Measurements from ENCODE around the gene TBX5.

TBX5 gene

DNA sequence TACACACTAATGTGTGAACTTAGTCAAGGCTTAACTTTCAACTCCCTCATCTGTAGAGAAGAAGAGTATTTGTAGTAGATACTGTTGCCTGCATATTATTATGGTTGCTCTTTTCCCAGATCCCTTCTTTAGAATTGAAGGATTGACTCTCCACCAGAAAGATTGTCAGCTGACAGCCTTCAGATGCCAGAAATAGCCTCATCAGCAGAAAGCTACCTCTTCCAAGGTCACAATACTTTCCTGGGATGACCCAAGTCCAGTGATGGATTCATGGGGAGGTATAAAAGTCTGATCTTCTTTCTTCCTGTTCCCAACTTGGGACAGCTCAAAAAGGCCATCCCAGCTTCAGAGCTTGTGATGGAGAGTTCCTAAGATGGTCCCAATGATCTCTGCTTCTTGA, 78.2 kb downstream of the TBX5 start:
- no peak overlapping the region for H3K9ac ChIP-seq
- H3K79me2 ChIP-seq, result no peaks in the 10 kb centered on the region
- no peak overlapping the region for H3K4me3 ChIP-seq (ENCODE audit: low read depth, low read length)
- no peaks in the 10 kb centered on the region for H3K4me1 ChIP-seq
- no peak overlapping the region for H2AFZ ChIP-seq
- H3K27me3 ChIP-seq (ENCODE audit: control insufficient read depth, insufficient read depth, low read length), result no peaks in the 10 kb centered on the region
- TF ChIP-seq, protein P1, sequence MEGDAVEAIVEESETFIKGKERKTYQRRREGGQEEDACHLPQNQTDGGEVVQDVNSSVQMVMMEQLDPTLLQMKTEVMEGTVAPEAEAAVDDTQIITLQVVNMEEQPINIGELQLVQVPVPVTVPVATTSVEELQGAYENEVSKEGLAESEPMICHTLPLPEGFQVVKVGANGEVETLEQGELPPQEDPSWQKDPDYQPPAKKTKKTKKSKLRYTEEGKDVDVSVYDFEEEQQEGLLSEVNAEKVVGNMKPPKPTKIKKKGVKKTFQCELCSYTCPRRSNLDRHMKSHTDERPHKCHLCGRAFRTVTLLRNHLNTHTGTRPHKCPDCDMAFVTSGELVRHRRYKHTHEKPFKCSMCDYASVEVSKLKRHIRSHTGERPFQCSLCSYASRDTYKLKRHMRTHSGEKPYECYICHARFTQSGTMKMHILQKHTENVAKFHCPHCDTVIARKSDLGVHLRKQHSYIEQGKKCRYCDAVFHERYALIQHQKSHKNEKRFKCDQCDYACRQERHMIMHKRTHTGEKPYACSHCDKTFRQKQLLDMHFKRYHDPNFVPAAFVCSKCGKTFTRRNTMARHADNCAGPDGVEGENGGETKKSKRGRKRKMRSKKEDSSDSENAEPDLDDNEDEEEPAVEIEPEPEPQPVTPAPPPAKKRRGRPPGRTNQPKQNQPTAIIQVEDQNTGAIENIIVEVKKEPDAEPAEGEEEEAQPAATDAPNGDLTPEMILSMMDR (IDR thresholded peaks at IDR 0.05), result no peak
- H3K9me3 ChIP-seq (ENCODE audit: control insufficient read depth, low read length), result peaks cover 5% of the 10 kb centered on the region
- no peaks in the 10 kb centered on the region for H3K36me3 ChIP-seq (ENCODE audit: control insufficient read depth, insufficient read depth, low read length)
- H3K4me2 ChIP-seq (ENCODE audit: low read length), result no peak overlapping the region
- no peak overlapping the region for H3K27ac ChIP-seq

DNA sequence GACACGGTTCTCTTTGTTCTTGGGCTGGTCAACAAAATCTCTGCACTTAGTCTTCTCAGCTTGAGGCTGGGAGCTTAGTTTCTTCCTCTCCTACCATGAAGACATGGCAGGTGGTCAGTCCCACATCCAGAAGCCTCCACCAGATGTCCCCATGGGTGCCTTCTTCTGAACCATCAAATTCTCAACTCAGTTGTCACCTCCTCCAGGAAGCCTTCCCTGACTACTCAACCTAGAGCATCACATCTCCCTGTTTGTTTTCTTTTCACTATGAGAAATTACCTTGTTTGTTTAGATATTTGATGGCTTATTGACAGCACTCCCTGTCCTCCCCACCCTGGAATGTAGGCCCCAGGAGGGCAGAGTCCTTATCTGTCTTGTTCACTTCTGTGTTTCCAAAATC, 84.4 kb downstream of the TBX5 start:
- no peak overlapping the region for H3K4me3 ChIP-seq (ENCODE audit: low read depth, low read length)
- H2AFZ ChIP-seq, result no peak overlapping the region
- no peaks in the 10 kb centered on the region for H3K79me2 ChIP-seq
- no peaks in the 10 kb centered on the region for H3K9me3 ChIP-seq (ENCODE audit: control insufficient read depth, low read length)
- no peak overlapping the region for H3K4me2 ChIP-seq (ENCODE audit: low read length)
- H3K27ac ChIP-seq, result no peak overlapping the region
- no peaks in the 10 kb centered on the region for H3K27me3 ChIP-seq (ENCODE audit: control insufficient read depth, insufficient read depth, low read length)
- H3K36me3 ChIP-seq (ENCODE audit: control insufficient read depth, insufficient read depth, low read length), result no peaks in the 10 kb centered on the region
- H3K4me1 ChIP-seq, result no peaks in the 10 kb centered on the region
- TF ChIP-seq, protein P1 (IDR thresholded peaks at IDR 0.05), result no peak
- H3K9ac ChIP-seq, result no peak overlapping the region

DNA sequence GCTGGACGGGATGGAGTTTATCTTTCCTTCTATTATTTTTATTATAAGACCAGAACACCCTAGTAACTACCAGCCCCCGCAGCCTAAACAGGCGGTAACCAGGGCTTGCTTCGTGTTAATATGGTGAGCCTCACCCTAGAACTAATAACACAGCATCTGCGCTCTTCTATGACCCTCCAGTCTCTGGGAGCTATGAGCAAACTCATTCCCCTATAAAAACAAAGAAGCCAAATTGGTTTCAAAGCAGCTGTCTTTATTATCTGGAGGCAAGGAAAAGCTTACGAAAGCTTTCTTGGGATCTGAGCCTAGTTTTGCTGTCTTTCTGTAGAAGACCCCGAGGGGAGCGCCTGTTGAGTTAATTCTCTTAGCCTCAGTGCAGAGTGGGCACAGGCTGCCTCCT, 85.0 kb downstream of the TBX5 start:
- Histone ChIP-seq H3K9me3 (ENCODE audit: control insufficient read depth, low read length) (no peaks in the 10 kb centered on the region), H3K4me3 (ENCODE audit: low read depth, low read length) (no peak overlapping the region), H3K79me2 (no peaks in the 10 kb centered on the region), H3K9ac (no peak overlapping the region), H2AFZ (no peak overlapping the region), H3K27me3 (ENCODE audit: control insufficient read depth, insufficient read depth, low read length) (no peaks in the 10 kb centered on the region), H3K4me1 (no peaks in the 10 kb centered on the region), H3K27ac (no peak overlapping the region), H3K36me3 (ENCODE audit: control insufficient read depth, insufficient read depth, low read length) (no peaks in the 10 kb centered on the region), H3K4me2 (ENCODE audit: low read length) (no peak overlapping the region)
- TF ChIP-seq, protein P1 (IDR thresholded peaks at IDR 0.05), result no peak

DNA sequence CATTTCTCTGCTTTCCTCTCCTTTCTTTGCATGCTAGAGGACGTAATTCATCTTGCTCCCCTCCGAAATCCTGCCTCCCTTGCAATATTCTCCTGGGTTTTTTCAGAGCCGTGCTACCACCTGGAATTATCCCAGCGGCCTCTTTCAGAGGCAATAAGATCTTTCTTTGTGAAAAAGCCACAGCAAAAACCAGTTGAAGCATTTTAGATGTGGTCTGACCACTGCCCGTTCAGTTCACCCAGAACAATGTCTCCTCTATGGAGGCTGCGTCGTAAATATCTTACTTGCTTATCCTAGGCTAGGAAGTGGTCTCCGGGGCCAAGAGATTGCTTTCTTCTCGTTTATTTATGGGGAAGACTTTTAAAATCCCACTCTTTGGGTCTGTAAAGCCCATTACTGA, 85.8 kb downstream of the TBX5 start:
- H3K9ac ChIP-seq, result no peak overlapping the region
- H3K36me3 ChIP-seq (ENCODE audit: control insufficient read depth, insufficient read depth, low read length), result no peaks in the 10 kb centered on the region
- H3K4me3 ChIP-seq (ENCODE audit: low read depth, low read length), result no peak overlapping the region
- no peaks in the 10 kb centered on the region for H3K4me1 ChIP-seq
- no peak overlapping the region for H3K4me2 ChIP-seq (ENCODE audit: low read length)
- no peak overlapping the region for H3K27ac ChIP-seq
- H3K79me2 ChIP-seq, result no peaks in the 10 kb centered on the region
- no peaks in the 10 kb centered on the region for H3K27me3 ChIP-seq (ENCODE audit: control insufficient read depth, insufficient read depth, low read length)
- H3K9me3 ChIP-seq (ENCODE audit: control insufficient read depth, low read length), result no peaks in the 10 kb centered on the region
- TF ChIP-seq, protein P1 (IDR thresholded peaks at IDR 0.05), result no peak
- H2AFZ ChIP-seq, result no peak overlapping the region

DNA sequence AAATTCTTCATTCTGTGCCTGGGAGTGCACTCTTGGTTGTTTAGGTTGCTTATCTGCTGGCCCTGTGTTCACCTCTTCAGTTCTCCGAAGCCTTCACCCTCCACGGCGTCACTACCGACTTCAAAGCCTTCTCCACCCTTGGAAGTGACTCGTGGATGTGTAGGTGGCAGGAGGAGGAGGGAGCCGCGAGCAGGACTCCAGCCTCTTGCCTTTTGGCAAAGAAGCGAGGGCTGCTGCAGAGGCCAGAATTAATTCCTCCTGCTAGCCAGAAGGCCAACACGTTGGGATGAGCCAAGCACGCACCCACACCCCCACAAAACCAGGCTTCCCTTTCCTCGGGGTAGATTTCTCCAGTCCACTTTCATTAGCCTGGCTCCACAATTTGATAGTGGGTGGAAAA, 86.5 kb downstream of the TBX5 start:
- H3K27ac ChIP-seq, result no peak overlapping the region
- H2AFZ ChIP-seq, result no peak overlapping the region

More for the DNA sequence above, 86.5 kb downstream of the TBX5 start:
- H3K79me2 ChIP-seq, result no peaks in the 10 kb centered on the region
- no peaks in the 10 kb centered on the region for H3K4me1 ChIP-seq
- H3K9me3 ChIP-seq (ENCODE audit: control insufficient read depth, low read length), result no peaks in the 10 kb centered on the region
- no peaks in the 10 kb centered on the region for H3K27me3 ChIP-seq (ENCODE audit: control insufficient read depth, insufficient read depth, low read length)
- TF ChIP-seq, protein P1 (IDR thresholded peaks at IDR 0.05), result no peak
- H3K36me3 ChIP-seq (ENCODE audit: control insufficient read depth, insufficient read depth, low read length), result no peaks in the 10 kb centered on the region
- no peak overlapping the region for H3K4me3 ChIP-seq (ENCODE audit: low read depth, low read length)
- H3K4me2 ChIP-seq (ENCODE audit: low read length), result no peak overlapping the region
- no peak overlapping the region for H3K9ac ChIP-seq

Data from parathyroid adenoma (tissue), 2 donors.